ENCODE data around the gene TMEM144. TPM values are rescaled to one million over a fixed set of nuclear protein-coding genes. Genes with fewer than 3 reads are reported as not detected.

Gene TMEM144
- total RNA-seq, 1 experiment from 2014 or later = 6.0 TPM

Other genes starting within 250 kb of the TMEM144 start
- gene GASK1B, start 37.5 kb upstream of the TMEM144 start, total RNA-seq (2021; ENCODE audit: unreplicated experiment) = 1.1 TPM